Right atrium auricular region (tissue), 2 donors: ENCODE measurements around the gene PKDCC. TPM values are rescaled to one million over a fixed set of nuclear protein-coding genes. Genes with fewer than 3 reads are reported as not detected.

Source experiments
- DNase-seq: peaks from one replicate; pipeline ENCODE4 v3.0.0-alpha.2; 2019; ENCODE audit warnings: low spot score
- H3K27ac ChIP-seq, 2 donors: fragments of 200-600 bp; sonication (generic); 1 replicate in 1 of 2; 2 replicates in 1 of 2; pipeline ENCODE4 v1.5.1; 2016 to 2019
- H3K27me3 ChIP-seq, 2 donors: fragments of 200-600 bp; sonication (generic); one replicate each; pipeline versions ENCODE4 v1.5.1 to v1.6.0; 2017 to 2019
- H3K36me3 ChIP-seq: fragments of 200-600 bp; sonication (generic); one replicate; pipeline ENCODE4 v1.5.1; 2016
- H3K4me1 ChIP-seq, 2 donors: fragments of 200-600 bp; sonication (generic); one replicate each; pipeline versions ENCODE4 v1.5.1 to v1.6.0; 2017 to 2019
- H3K4me3 ChIP-seq, 2 donors: fragments of 200-600 bp; sonication (generic); 1 replicate in 1 of 2; 2 replicates in 1 of 2; pipeline ENCODE4 v1.5.1; 2017 to 2019; ENCODE audit warnings: mild to moderate bottlenecking in 1 of 2, moderate library complexity in 1 of 2
- H3K9me3 ChIP-seq, 2 donors: fragments of 200-600 bp; sonication (generic); one replicate each; pipeline ENCODE4 v1.5.1; 2019
- total RNA-seq, 2 donors: library from RNA; depleted of rRNA; stranded (reverse); fragments of >200 nt; gene quantifications; one replicate each; pipeline ENCODE4 v1.1.0, GENCODE V29; 2016
- TF ChIP-seq, protein P1 (sequence below), 2 donors: fragments of 200-600 bp; sonication (generic); IDR thresholded peaks; one replicate each; pipeline ENCODE4 v1.5.1; 2019; ENCODE audit warnings: antibody characterized with exemption in 2 of 2

PKDCC gene
- total RNA-seq, 2 donors from 2014 or later: 66.0 to 128 TPM

DNA sequence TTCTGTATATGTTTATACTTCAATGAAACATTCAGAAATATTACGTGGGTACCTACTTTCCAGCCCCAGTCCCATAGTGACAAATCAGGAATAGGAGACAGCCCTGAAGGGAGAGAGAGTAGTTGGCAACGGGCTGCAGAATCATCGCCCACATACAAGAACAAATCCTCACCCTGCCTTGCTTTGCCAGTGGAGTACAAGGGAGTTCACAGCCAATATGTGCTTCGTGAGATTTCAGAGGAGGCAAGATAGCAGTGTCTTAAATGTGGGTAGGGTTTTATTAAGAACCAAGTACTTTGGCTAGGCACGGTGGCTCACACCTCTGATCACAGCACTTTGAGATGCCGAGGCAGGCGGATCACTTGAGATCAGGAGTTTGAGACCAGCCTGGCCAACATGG is 40.3 kb upstream of the PKDCC start:
- Histone ChIP-seq H3K9me3 (no peaks in the 10 kb centered on the region), H3K4me1 (peaks cover 0 to 14% of the 10 kb centered on the region in 2 donors), H3K27me3 (no peaks in the 10 kb centered on the region), H3K27ac (no peak overlapping the region), H3K4me3 (no peak overlapping the region), H3K36me3 (no peaks in the 10 kb centered on the region)
- DNase-seq: no peak
- TF ChIP-seq, protein P1, sequence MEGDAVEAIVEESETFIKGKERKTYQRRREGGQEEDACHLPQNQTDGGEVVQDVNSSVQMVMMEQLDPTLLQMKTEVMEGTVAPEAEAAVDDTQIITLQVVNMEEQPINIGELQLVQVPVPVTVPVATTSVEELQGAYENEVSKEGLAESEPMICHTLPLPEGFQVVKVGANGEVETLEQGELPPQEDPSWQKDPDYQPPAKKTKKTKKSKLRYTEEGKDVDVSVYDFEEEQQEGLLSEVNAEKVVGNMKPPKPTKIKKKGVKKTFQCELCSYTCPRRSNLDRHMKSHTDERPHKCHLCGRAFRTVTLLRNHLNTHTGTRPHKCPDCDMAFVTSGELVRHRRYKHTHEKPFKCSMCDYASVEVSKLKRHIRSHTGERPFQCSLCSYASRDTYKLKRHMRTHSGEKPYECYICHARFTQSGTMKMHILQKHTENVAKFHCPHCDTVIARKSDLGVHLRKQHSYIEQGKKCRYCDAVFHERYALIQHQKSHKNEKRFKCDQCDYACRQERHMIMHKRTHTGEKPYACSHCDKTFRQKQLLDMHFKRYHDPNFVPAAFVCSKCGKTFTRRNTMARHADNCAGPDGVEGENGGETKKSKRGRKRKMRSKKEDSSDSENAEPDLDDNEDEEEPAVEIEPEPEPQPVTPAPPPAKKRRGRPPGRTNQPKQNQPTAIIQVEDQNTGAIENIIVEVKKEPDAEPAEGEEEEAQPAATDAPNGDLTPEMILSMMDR (IDR thresholded peaks at IDR 0.05): no peak

DNA sequence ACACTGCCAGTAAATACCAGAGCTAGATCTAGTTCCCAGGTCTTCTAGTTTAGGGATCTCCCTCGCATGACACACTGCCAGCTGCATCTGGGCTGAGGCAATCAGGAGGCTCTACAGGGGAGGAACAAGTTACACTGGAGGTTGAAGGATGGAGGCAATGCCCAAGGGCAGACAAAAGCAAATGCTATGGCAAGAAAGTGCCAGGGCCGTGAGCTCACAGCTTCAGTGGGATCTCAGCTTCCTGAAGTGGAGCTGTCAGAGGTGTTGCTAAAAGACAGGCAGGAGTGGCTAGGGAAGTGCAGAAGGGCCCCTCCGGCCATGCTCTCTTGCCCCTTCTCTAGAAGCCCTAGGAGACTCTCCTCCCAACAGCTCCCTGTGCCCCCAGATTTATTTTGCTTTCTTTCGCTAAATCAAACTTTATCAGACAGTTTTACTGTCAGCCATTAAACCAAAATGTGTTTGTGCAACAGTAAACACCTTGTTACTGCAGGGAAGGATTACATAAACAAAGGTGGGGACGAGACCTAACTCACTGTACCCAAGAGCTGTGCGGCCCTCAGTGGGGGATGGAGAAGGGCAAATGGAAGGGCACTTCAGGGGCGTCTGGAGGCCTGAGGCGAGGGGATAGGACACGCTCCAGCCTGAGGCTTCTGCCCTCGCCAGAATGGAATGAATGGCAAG is 39.4 kb upstream of the PKDCC start:
- H3K4me1 ChIP-seq: peaks cover 0 to 14% of the 10 kb centered on the region in 2 donors
- H3K27ac ChIP-seq: no peak overlapping the region
- no peaks in the 10 kb centered on the region for H3K27me3 ChIP-seq
- TF ChIP-seq, protein P1 (IDR thresholded peaks at IDR 0.05): no peak
- DNase-seq: no peak
- no peak overlapping the region for H3K4me3 ChIP-seq
- H3K9me3 ChIP-seq: no peaks in the 10 kb centered on the region
- H3K36me3 ChIP-seq: no peaks in the 10 kb centered on the region

DNA sequence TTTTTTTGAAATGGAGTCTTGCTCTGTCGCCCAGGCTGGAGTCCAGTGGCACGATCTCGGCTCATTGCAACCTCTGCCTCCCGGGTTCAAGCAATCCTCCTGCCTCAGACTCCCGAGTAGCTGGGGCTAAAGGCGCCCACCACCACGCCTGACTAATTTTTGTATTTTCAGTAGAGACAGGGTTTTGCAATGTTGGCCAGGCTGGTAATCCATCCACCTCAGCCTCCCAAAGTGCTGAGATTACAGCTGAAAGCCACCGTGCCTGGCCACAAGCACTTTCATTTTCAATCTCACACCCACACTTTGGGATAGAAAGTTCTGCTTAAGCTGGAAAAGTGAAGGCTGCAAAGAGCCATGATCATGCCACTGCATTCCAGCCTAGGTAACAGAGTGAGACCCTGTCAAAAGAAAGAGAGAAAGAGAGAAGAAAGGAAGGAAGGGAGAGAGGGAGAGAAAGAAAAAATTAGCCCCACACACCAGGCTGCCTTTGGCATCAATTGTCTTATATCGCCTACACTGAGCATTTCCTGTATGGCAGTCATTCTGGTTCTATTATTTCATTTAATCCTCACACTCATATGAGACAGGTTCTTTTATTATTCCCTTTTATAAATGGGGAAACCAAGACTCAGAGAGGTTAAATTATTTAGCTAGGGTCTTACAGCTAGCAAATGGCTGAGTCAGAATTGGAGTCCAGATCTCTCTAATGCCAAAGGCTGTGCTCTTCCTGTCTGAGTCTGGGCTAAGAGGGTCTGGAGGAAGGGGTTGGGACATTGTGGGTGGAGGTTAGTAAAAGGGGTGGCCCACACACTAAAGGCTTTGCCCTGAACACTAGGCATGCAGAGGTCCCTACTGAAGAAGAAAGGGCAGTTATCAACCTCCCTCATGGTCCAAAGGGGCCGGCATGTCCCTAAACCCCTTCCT is 37.9 kb upstream of the PKDCC start:
- no peak for DNase-seq
- TF ChIP-seq, protein P1 (IDR thresholded peaks at IDR 0.05): no peak
- H3K4me1 ChIP-seq: peaks cover 0 to 14% of the 10 kb centered on the region in 2 donors
- no peak overlapping the region for H3K4me3 ChIP-seq
- no peak overlapping the region for H3K27ac ChIP-seq
- no peaks in the 10 kb centered on the region for H3K27me3 ChIP-seq
- H3K36me3 ChIP-seq: no peaks in the 10 kb centered on the region
- H3K9me3 ChIP-seq: no peaks in the 10 kb centered on the region

DNA sequence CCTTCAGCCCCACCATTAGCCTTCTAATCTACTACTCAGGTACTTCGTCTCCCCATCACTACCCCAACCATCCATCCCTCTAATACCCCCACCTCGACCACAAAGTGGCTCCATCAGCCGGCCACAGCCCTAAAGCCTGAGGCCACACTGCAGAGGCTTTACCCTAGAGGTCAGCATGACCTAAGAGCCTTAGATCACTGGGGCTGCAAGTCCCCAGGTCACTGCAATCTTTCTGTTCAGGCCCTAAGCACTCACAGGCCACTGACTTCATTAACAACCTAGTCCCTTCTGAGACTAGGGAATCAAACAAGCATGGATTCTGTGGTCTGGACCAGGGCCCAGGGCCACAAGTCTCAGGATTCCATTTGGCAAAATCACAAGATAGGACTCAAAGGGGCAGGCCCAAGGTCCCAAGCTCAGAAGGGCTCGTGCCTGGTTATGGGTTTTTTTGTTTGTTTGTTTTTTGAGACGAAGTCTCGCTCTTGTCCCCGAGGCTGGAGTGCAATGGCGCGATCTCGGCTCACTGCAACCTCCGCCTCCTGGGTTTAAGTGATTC is 37.0 kb upstream of the PKDCC start:
- Histone ChIP-seq H3K4me3 (no peak overlapping the region), H3K4me1 (peaks cover 0 to 14% of the 10 kb centered on the region in 2 donors), H3K9me3 (no peaks in the 10 kb centered on the region), H3K36me3 (no peaks in the 10 kb centered on the region), H3K27ac (no peak overlapping the region), H3K27me3 (no peaks in the 10 kb centered on the region)
- no peak for DNase-seq
- TF ChIP-seq, protein P1 (IDR thresholded peaks at IDR 0.05): no peak

DNA sequence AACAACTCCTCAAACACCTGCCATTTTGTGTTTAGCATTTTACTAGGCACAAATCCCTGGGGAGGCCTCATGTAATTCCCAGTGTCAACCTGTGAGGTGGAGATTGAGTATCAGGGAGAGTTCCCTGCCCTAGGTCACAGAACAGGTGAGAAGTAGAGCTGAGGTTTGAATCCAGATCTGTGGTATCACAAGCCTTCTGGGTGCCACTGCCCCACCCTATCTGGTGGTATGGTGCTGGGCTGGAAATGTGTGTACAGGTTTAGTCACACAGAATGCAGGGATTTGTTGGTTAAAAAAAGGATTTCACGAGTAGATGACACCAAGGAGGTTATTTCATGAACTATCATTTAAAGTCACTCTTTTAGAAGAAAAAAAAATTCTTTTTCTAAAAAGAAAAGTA is 35.7 kb upstream of the PKDCC start:
- Histone ChIP-seq H3K9me3 (no peaks in the 10 kb centered on the region), H3K4me1 (peaks cover 0 to 14% of the 10 kb centered on the region in 2 donors), H3K27me3 (no peaks in the 10 kb centered on the region), H3K4me3 (no peak overlapping the region), H3K27ac (no peak overlapping the region), H3K36me3 (no peaks in the 10 kb centered on the region)
- TF ChIP-seq, protein P1 (IDR thresholded peaks at IDR 0.05): no peak
- no peak for DNase-seq
